Measurements from ENCODE around the gene TTC29. TPM values are rescaled to one million over a fixed set of nuclear protein-coding genes. Genes with fewer than 3 reads are reported as not detected.

TTC29 gene
- polyA plus RNA-seq, 1 donor (not counting 4 experiments of a cell fraction or from before 2014, with no cell fraction given), result not detected

DNA sequence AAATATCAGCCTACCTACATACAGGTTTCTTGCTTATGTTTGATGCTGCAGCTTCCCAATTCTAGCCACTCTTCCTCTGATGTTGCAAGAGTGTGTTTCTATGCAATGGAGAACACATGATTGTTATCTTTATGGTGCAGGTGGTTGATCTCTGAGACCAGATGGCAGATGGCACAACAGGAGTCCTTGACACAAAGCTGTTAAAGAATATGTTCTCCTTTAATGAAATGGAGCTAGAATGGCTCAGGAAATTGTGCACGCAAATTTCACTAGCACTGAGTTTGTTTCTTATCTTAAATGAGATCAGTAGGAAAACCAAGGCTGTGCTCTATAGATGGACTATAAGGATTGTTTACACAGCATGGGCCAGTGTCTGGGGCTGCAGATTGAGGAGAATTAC, 29.9 kb upstream of the TTC29 start:
- Histone ChIP-seq H3K9me1 (ENCODE audit: control insufficient read depth, extremely low read depth, insufficient read depth, low read length) (no peaks in the 10 kb centered on the region), H3K9me3 (ENCODE audit: control insufficient read depth, low read depth, low read length) (no peaks in the 10 kb centered on the region), H3K4me2 (ENCODE audit: control insufficient read depth, extremely low read depth, insufficient read depth, low read depth, low read length) (no peak overlapping the region), H3K27me3 (ENCODE audit: control insufficient read depth, extremely low read depth, insufficient read depth, low read length) (no peaks in the 10 kb centered on the region), H3K4me3 (ENCODE audit: control insufficient read depth in 2 of 3, extremely low read depth in 1 of 3, insufficient read depth in 2 of 3, low read depth in 1 of 3, low read length in 3 of 3) (no peak overlapping the region), H3K9ac (ENCODE audit: control insufficient read depth, extremely low read depth, insufficient read depth, low read length) (no peak overlapping the region), H3K79me2 (ENCODE audit: control insufficient read depth, insufficient read depth, low read length) (no peaks in the 10 kb centered on the region), H3K27ac (ENCODE audit: control insufficient read depth, insufficient read depth, low read length) (no peak overlapping the region), H3K4me1 (ENCODE audit: control insufficient read depth, extremely low read depth, insufficient read depth, low read length) (no peaks in the 10 kb centered on the region), H2AFZ (ENCODE audit: control insufficient read depth, low read length) (no peak overlapping the region), H4K20me1 (ENCODE audit: control insufficient read depth, extremely low read depth, insufficient read depth, low read length) (no peaks in the 10 kb centered on the region), H3K36me3 (ENCODE audit: control insufficient read depth in 2 of 2, extremely low read depth in 1 of 2, insufficient read depth in 2 of 2, low read length in 2 of 2) (no peaks in the 10 kb centered on the region)
- TF ChIP-seq, protein P1, sequence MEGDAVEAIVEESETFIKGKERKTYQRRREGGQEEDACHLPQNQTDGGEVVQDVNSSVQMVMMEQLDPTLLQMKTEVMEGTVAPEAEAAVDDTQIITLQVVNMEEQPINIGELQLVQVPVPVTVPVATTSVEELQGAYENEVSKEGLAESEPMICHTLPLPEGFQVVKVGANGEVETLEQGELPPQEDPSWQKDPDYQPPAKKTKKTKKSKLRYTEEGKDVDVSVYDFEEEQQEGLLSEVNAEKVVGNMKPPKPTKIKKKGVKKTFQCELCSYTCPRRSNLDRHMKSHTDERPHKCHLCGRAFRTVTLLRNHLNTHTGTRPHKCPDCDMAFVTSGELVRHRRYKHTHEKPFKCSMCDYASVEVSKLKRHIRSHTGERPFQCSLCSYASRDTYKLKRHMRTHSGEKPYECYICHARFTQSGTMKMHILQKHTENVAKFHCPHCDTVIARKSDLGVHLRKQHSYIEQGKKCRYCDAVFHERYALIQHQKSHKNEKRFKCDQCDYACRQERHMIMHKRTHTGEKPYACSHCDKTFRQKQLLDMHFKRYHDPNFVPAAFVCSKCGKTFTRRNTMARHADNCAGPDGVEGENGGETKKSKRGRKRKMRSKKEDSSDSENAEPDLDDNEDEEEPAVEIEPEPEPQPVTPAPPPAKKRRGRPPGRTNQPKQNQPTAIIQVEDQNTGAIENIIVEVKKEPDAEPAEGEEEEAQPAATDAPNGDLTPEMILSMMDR (optimal IDR thresholded peaks at IDR 0.05 in 1 of 3, IDR thresholded peaks at IDR 0.05 in 1 of 3, conservative IDR thresholded peaks at IDR 0.05 in 1 of 3; ENCODE audit: extremely low read depth in 1 of 3, insufficient read depth in 2 of 3, low read length in 3 of 3), result no peak
- no peak for TF ChIP-seq EZH2 (IDR thresholded peaks at IDR 0.05; ENCODE audit: low read length)
- FAIRE-seq, result no peak
- dilution Hi-C loops (cut with MboI; ENCODE audit: extremely low pct_ligation_motif_present, low sequenced_read_pairs), result no loop called here
- no peak for DNase-seq (ENCODE audit: low read depth, low spot score)

DNA sequence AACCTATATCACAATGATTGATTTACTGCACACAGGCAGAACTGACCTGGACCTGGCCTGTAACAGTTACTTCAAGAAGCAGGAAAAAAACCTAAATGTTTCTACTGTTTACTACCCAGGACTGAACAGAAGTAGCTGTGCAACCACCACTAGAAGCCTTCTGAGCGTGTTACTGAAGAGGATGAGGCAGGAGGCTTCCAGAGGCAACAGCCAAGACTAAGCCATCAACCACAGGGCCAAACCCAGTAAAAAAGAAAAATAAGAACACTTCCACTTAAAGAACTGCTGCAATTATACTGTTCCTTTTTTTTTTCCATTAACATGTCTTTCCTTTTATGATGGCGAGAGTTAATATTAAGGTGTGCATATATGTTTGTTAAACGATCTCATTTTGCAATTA, 29.4 kb upstream of the TTC29 start:
- DNase-seq (ENCODE audit: low read depth, low spot score) (no peak), FAIRE-seq (no peak)
- Histone ChIP-seq H3K9me1 (ENCODE audit: control insufficient read depth, extremely low read depth, insufficient read depth, low read length) (no peaks in the 10 kb centered on the region), H4K20me1 (ENCODE audit: control insufficient read depth, extremely low read depth, insufficient read depth, low read length) (no peaks in the 10 kb centered on the region), H3K9ac (ENCODE audit: control insufficient read depth, extremely low read depth, insufficient read depth, low read length) (no peak overlapping the region), H3K4me2 (ENCODE audit: control insufficient read depth, extremely low read depth, insufficient read depth, low read depth, low read length) (no peak overlapping the region), H3K9me3 (ENCODE audit: control insufficient read depth, low read depth, low read length) (no peaks in the 10 kb centered on the region), H2AFZ (ENCODE audit: control insufficient read depth, low read length) (no peak overlapping the region), H3K79me2 (ENCODE audit: control insufficient read depth, insufficient read depth, low read length) (no peaks in the 10 kb centered on the region), H3K27ac (ENCODE audit: control insufficient read depth, insufficient read depth, low read length) (no peak overlapping the region), H3K27me3 (ENCODE audit: control insufficient read depth, extremely low read depth, insufficient read depth, low read length) (no peaks in the 10 kb centered on the region), H3K4me3 (ENCODE audit: control insufficient read depth in 2 of 3, extremely low read depth in 1 of 3, insufficient read depth in 2 of 3, low read depth in 1 of 3, low read length in 3 of 3) (no peak overlapping the region), H3K4me1 (ENCODE audit: control insufficient read depth, extremely low read depth, insufficient read depth, low read length) (no peaks in the 10 kb centered on the region), H3K36me3 (ENCODE audit: control insufficient read depth in 2 of 2, extremely low read depth in 1 of 2, insufficient read depth in 2 of 2, low read length in 2 of 2) (no peaks in the 10 kb centered on the region)
- dilution Hi-C loops (cut with MboI; ENCODE audit: extremely low pct_ligation_motif_present, low sequenced_read_pairs), result no loop called here
- no peak for TF ChIP-seq EZH2 (IDR thresholded peaks at IDR 0.05; ENCODE audit: low read length)
- TF ChIP-seq, protein P1 (optimal IDR thresholded peaks at IDR 0.05 in 1 of 3, IDR thresholded peaks at IDR 0.05 in 1 of 3, conservative IDR thresholded peaks at IDR 0.05 in 1 of 3; ENCODE audit: extremely low read depth in 1 of 3, insufficient read depth in 2 of 3, low read length in 3 of 3), result no peak
